Uterus (tissue), 4 donors: ENCODE results near the gene UBE2D3. TPM values are rescaled to one million over a fixed set of nuclear protein-coding genes. Genes with fewer than 3 reads are reported as not detected.

ENCODE experiments used
- DNase-seq, 2 donors: peaks; one replicate each; pipeline ENCODE4 v3.0.0-alpha.2; 2019 to 2020
- H3K27ac ChIP-seq, 2 donors: fragments of 200-600 bp; sonication (generic); 1 replicate in 1 of 2; 2 replicates in 1 of 2; pipeline ENCODE4 v1.5.1; 2016 to 2018
- H3K27me3 ChIP-seq, 2 donors: fragments of 200-600 bp; sonication (generic); one replicate each; pipeline ENCODE4 v1.5.1; 2018 to 2019; ENCODE audit warnings: control low read depth in 1 of 2
- H3K36me3 ChIP-seq, 2 donors: fragments of 200-600 bp; sonication (generic); one replicate each; pipeline ENCODE4 v1.5.1; 2019; ENCODE audit warnings: control low read depth in 1 of 2
- H3K4me1 ChIP-seq, 2 donors: fragments of 200-600 bp; sonication (generic); one replicate each; pipeline ENCODE4 v1.5.1; 2018 to 2019; ENCODE audit warnings: control low read depth in 1 of 2
- H3K4me3 ChIP-seq, 2 donors: fragments of 200-600 bp; sonication (generic); 1 replicate in 1 of 2; 2 replicates in 1 of 2; pipeline ENCODE4 v1.5.1; 2018 to 2019; ENCODE audit warnings: mild to moderate bottlenecking in 1 of 2
- H3K9me3 ChIP-seq, 2 donors: fragments of 200-600 bp; sonication (generic); one replicate each; pipeline ENCODE4 v1.5.1; 2019; ENCODE audit warnings: control low read depth in 1 of 2
- POLR2A ChIP-seq, 2 donors: fragments of 450-650 bp; IDR thresholded peaks; one replicate each; pipeline ENCODE4 v1.6.1; 2016; ENCODE audit warnings: antibody characterized with exemption in 2 of 2, mild to moderate bottlenecking in 1 of 2, moderate library complexity in 1 of 2
- intact Hi-C: fragments of 100-400 bp; cut with DNase I; formaldehyde crosslinking; loops from one replicate; pipeline ENCODE4 v1.15.1; 2023; ENCODE audit warnings: low total_unique reads
- total RNA-seq, 4 donors: library from RNA; depleted of rRNA in 3 of 4; stranded (reverse); fragments of >200 nt in 3 of 4; gene quantifications; one replicate each; pipeline versions ENCODE4 v1.1.0 to v1.2.4, GENCODE V29; 2014 to 2023
- TF ChIP-seq, protein P1 (sequence below), 4 experiments: fragments of 200-600 bp in 2 of 4; fragments of 450-650 bp in 2 of 4; sonication (generic) in 2 of 4; IDR thresholded peaks; one replicate each; pipeline ENCODE4 v1.5.1; 2016 to 2019; ENCODE audit warnings: antibody characterized with exemption in 4 of 4, mild to moderate bottlenecking in 2 of 4, moderate library complexity in 1 of 4
- donor health status: DM: yes; HTN: yes; CAD: no.

The UBE2D3 gene
- total RNA-seq, 4 donors from 2014 or later, result 261 to 496 (median 294) TPM

DNA sequence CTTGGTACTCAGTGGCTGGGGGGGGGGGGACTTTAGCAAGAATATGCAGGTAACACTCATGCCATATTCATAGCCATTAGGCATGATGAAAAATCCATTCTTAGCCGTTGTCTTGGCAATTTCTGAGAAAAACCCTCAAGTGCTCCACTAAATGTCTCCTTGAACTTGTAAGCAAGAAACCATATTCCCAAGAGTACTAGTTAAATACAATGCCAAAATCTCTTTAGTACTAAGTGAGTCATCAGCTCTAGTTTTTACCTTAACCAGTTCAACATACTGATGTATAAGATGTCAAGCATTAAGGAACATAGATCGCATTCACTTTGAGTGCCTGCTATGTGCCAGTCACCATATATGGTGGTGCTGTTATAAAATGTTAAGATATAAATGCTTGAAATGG lies 27.5 kb downstream of the UBE2D3 start:
- Histone ChIP-seq H3K4me1 (no peaks in the 10 kb centered on the region), H3K36me3 (no peaks in the 10 kb centered on the region)

DNA sequence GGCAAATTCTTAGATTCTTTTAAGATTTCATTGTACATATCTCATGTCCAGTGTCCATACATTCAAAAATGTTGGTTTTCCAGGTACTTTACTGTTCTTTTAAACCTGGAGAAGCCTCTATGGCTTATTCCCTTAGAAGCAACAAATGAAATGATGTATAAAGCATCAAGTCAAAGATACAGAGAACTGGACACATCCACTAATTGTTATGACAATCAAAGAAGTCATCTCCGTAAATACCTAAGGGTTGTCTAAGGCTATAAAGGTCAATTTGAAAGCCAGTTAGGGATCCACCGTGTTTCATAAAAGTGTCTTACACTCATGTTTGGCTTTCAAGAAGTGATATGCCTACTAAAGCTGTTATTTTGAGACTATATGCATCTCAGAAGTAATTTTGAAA lies 32.4 kb downstream of the UBE2D3 start:
- H3K9me3 ChIP-seq, result no peaks in the 10 kb centered on the region
- H3K4me3 ChIP-seq, result no peak overlapping the region
- intact Hi-C loops, result no loop called here
- no peak overlapping the region for H3K27ac ChIP-seq
- no peaks in the 10 kb centered on the region for H3K4me1 ChIP-seq
- no peak for DNase-seq
- no peaks in the 10 kb centered on the region for H3K36me3 ChIP-seq
- TF ChIP-seq POLR2A (IDR thresholded peaks at IDR 0.05), result no peak
- TF ChIP-seq, protein P1, sequence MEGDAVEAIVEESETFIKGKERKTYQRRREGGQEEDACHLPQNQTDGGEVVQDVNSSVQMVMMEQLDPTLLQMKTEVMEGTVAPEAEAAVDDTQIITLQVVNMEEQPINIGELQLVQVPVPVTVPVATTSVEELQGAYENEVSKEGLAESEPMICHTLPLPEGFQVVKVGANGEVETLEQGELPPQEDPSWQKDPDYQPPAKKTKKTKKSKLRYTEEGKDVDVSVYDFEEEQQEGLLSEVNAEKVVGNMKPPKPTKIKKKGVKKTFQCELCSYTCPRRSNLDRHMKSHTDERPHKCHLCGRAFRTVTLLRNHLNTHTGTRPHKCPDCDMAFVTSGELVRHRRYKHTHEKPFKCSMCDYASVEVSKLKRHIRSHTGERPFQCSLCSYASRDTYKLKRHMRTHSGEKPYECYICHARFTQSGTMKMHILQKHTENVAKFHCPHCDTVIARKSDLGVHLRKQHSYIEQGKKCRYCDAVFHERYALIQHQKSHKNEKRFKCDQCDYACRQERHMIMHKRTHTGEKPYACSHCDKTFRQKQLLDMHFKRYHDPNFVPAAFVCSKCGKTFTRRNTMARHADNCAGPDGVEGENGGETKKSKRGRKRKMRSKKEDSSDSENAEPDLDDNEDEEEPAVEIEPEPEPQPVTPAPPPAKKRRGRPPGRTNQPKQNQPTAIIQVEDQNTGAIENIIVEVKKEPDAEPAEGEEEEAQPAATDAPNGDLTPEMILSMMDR (IDR thresholded peaks at IDR 0.05), result no peak
- no peaks in the 10 kb centered on the region for H3K27me3 ChIP-seq

More for the DNA sequence above, 27.5 kb downstream of the UBE2D3 start:
- H3K27me3 ChIP-seq, result no peaks in the 10 kb centered on the region
- no peak overlapping the region for H3K27ac ChIP-seq
- H3K9me3 ChIP-seq, result no peaks in the 10 kb centered on the region
- DNase-seq, result no peak
- H3K4me3 ChIP-seq, result no peak overlapping the region
- TF ChIP-seq, protein P1 (IDR thresholded peaks at IDR 0.05), result no peak
- TF ChIP-seq POLR2A (IDR thresholded peaks at IDR 0.05), result no peak
- intact Hi-C loops, result no loop called here

DNA sequence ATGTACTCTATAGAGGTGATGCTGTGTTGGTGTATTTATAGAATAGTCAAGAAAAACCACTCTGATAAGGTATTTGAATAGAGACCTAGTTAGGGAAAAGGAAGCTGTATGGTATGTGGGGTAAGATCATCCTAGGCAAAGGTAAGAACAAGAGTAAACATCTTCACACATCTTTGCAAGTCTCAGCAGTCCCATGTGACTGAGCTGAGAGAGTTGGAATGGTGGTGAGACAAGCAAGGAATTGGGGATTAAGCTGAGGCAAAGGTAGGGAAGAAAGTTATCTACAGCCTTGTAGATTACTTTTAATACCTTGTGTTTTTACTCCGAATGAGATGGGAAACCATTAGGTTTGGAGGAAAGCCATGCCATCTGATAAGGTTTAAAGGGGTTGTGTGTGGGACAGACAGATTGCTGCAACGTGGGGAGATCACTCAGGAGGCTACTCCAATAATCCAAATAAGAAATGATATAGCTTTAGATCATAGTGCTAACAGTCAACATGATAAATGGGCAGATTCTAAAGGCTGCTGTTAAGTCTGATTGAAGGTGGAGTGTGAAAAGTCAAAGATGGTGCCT lies 34.9 kb downstream of the UBE2D3 start:
- H3K36me3 ChIP-seq, result no peaks in the 10 kb centered on the region
- TF ChIP-seq, protein P1 (IDR thresholded peaks at IDR 0.05), result no peak
- TF ChIP-seq POLR2A (IDR thresholded peaks at IDR 0.05), result no peak
- H3K4me3 ChIP-seq, result no peak overlapping the region
- no peaks in the 10 kb centered on the region for H3K4me1 ChIP-seq
- no peaks in the 10 kb centered on the region for H3K9me3 ChIP-seq
- H3K27me3 ChIP-seq, result no peaks in the 10 kb centered on the region
- DNase-seq, result no peak
- intact Hi-C loops, result no loop called here
- H3K27ac ChIP-seq, result no peak overlapping the region

- no peak overlapping the region for H3K4me3 ChIP-seq
- H3K27me3 ChIP-seq, result no peaks in the 10 kb centered on the region
- no peaks in the 10 kb centered on the region for H3K36me3 ChIP-seq
- H3K9me3 ChIP-seq, result no peaks in the 10 kb centered on the region
- no peak for DNase-seq
- TF ChIP-seq, protein P1 (IDR thresholded peaks at IDR 0.05), result no peak
- no peak for TF ChIP-seq POLR2A (IDR thresholded peaks at IDR 0.05)
- intact Hi-C loops, result no loop called here
- H3K4me1 ChIP-seq, result no peaks in the 10 kb centered on the region
- H3K27ac ChIP-seq, result no peak overlapping the region
Observed at GRCh38 chr4:102791318-102791835, 36.0 kb downstream of the UBE2D3 start.

- no peaks in the 10 kb centered on the region for H3K9me3 ChIP-seq
- TF ChIP-seq, protein P1 (IDR thresholded peaks at IDR 0.05), result no peak
- TF ChIP-seq POLR2A (IDR thresholded peaks at IDR 0.05), result no peak
- intact Hi-C loops, result no loop called here
- no peaks in the 10 kb centered on the region for H3K4me1 ChIP-seq
- DNase-seq, result no peak
- no peak overlapping the region for H3K4me3 ChIP-seq
- H3K27ac ChIP-seq, result no peak overlapping the region
- no peaks in the 10 kb centered on the region for H3K36me3 ChIP-seq
- no peaks in the 10 kb centered on the region for H3K27me3 ChIP-seq
Observed at GRCh38 chr4:102789317-102789717, 38.0 kb downstream of the UBE2D3 start.
